Fibroblast of peridontal ligament (primary cell): ENCODE results near the gene KDM4C.

Source experiments
- DNase-seq: peaks from one replicate; pipeline ENCODE4 v3.0.0-alpha.2; 2010; ENCODE audit errors: extremely low read depth

Gene KDM4C

DNA sequence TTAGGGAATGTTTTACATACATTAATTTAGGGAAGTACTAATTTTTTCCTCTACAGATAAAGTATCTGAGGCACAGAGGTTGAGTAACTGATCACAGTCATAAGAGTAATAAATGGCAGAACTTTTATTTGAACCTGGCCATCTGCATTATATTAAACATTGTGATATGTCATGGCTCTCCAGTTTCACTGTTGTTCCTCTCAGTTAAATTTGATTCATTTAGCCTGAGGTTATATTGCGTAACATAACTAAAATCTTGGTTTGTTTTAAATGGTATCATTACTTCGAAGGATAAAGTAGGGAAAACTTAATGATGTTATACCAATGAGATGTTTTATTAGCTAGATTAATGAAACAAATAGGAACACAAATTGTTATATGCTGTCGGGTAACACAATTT, 284.4 kb downstream of the KDM4C start:
- DNase-seq: peak; percentile 45

DNA sequence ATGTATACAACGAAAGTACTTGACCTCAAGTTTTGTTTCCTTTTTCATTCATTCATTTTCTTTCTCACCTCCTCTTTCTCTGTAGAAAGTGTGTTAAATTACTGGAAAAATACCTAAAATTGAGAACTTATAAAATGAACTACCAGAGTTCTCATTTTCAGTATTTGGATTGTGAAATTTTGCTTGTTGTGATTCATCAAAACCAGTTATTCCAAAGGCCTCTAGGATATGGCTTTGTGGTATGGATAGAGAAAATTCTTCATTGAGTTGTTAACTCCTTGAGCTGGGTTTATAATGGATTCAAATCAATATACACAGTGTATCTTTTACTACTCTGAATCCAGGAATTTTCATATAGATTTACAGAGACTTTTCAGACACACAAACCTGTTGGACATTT, 287.6 kb downstream of the KDM4C start:
- DNase-seq: peak; percentile 51

DNA sequence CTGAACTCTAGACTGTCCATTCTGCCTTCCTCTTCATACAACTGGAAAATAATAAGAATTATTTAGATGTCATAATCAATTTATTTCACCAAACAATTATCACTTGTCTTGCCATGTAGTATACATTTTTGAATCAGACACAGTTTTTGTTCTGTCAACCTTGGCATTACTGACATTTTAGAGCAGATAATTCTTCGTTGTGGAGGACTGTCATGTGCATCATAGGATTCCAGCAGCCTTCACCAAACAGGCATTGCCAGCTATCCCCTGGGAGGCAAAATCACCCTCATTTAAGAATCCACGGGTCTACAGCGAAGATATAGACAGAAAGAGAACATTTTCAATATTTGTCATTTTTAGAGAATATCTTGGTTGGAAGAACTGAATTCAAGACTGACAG, 293.9 kb downstream of the KDM4C start:
- no peak for DNase-seq

DNA sequence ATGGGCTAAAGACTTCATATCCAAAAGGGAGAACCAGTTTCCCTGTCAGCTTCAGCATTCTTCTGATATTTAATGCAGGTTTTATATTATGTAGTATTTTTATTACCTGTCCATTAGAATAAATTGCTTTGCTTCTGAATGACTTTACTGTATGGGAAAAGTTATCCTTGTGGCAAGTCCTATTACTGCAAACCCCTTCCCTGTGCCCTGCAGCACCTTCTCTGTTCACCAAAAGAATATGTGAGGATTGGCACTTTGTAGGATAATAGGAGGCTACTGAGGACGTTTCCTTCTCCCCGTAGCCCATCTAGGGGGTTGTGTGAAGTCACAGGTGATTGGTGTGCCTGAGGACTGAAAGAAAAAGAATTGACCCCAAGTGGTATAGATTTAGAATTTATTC, 296.1 kb downstream of the KDM4C start:
- DNase-seq: no peak

DNA sequence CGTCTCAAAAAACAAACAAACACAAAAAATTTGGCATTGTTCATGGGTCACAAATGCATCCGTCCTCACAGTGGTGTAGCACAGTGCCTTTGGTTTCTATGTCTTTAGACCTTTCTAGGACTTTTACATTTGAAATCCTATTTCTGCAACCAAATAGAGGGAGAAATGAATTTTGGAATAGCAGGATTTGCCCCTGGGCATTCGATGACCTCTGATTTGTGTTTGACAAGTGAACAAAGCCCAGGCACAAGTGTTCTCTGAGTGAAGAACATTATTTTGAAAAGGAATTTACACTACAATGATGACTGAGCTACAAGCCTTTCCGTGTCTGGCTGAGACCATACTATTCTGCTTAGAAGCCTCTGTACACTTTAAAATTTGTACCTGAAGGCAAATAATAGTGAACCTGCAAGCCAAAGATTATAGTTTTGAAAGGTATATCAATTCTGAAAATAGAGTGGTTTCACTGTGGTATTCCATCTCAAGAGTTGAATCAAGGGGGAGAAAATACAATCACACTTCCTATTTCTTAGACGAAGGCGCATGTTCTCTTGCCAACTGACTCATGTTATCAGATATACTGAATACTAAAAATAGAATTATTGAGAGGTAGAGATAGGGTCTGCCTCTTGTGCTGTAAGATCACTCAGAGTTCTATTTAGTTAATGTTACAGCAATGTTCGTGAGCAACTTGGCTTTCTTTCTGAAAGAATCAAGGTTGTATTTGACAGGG, 297.6 kb downstream of the KDM4C start:
- DNase-seq: no peak

DNA sequence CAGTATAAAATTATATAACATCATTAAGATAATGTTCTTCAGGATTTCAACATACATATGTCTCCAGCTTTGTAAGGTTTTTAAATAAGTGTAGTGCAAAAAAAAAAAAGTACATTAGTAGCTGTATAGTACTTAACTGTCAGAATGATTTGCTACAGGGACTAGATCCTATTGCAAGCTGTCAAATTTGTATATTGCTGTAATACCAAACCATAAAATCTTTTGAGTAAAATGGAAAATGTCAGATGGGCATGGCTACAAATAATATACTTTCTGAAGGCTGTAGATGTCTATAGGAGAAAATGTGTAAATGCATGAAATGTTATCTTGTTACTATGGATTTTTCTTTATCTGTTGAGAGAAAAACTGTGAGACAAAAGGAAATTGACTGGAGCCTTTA, 298.5 kb downstream of the KDM4C start:
- no peak for DNase-seq

DNA sequence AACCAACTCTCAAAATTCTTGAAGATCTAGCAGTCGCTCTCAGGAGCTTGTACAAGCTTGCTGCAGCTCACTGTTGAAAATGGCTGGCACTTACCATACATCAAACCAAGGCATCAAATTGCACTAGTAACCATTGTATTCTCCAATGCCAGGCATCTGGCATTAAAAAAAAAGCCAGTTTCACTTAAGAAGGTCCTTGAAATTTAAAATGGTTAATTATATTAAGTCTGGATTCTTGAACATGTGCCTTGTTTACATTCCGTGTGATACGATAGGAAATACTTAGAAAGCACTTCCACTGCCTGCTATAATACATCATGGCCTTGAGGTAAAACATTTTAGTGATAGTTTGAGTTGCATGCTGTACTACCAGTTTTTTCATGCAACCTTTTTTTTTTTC, 300.7 kb downstream of the KDM4C start:
- peak; percentile 62 for DNase-seq

DNA sequence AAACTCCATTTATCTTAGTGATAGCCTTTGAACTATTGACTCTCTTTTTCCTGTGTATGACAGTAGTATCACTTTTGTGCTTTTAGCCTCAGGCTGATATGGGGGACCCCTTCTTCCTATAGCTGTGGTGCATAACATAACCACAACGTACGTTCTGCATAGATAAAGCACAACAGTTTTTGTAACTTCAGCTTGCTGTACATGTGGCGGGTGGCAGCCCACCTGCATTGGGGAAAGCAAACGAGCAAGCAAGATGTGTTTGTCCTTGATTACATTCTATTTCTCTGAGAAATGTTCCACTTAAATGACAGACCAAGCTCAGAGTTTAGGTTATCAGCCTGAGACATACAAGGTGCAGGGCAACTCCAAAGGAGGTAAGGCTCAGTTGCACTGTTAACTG, 309.4 kb downstream of the KDM4C start:
- no peak for DNase-seq

DNA sequence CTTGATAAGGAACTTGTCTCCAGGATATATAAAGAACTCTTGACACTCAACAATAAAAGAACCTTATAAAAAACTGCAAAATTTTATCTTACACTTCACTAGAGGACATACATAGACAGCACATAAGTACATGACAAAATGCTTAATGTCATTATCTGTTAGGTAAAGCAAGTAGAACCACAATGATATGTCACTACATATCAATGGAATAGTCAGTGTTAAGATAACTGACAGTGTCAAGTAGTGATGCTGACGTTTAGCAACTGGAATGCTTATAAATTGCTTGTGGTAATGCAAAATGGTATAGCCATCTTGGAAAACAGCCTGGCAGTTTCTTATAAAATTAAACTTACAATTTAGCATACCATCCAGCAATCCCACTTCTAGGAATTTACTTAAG, 314.1 kb downstream of the KDM4C start:
- no peak for DNase-seq

DNA sequence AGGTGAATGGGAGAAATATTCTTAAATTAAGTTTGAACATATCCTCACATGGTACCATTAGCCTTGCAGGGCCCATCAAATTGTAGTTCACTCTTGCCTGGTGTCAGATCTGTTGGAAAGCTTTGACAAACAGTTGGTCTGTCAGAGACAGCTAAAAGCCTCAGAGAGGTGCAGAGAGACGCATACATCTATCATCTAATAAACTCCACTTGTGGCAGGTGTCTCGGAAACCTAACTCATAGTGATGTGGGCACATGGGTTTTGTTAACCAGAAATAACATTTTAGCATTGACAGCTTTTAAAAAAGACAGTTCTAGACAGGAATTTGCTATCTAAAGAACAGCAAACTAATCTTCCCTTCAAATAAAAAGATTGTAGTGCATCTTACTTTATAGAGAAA, 315.9 kb downstream of the KDM4C start:
- DNase-seq: no peak

DNA sequence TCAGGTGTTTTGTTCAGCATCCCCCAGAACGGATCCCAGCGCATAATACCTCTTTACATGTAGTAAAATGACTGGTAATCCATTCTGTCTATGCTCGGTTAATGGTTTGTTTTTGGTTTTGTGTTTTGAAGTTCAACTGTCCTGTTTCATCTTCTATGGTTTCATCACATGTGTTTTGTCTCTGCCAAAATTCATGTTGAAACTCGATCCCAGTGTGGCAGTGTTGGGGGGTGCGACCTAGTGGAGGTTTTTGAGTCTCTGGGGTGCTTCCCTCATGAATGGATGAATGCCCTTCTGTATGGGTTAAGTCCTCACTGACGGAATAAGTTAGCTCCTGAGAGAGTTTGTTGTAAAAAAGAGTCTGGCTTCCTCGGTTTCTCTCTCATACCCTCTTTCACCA, 317.4 kb downstream of the KDM4C start:
- peak; percentile 19 for DNase-seq

DNA sequence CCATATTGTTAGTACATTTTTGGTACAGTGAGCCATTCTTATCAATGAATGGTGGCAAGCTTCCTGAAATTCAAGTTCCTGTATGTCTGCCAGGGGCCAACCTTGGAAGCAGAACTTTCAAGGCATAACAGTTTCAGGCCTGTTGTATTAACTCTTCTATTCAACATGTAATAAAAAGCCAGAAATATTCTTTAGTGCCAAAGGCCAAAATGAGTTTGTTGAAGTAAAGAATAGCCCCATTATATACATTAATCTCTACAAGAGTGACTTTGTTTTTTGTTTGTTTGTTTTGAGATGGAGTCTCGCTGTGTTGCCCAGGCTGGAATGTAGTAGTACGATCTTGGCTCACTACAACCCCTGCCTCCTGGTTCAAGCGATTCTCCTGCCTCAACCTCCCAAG, 321.3 kb downstream of the KDM4C start:
- DNase-seq: no peak

DNA sequence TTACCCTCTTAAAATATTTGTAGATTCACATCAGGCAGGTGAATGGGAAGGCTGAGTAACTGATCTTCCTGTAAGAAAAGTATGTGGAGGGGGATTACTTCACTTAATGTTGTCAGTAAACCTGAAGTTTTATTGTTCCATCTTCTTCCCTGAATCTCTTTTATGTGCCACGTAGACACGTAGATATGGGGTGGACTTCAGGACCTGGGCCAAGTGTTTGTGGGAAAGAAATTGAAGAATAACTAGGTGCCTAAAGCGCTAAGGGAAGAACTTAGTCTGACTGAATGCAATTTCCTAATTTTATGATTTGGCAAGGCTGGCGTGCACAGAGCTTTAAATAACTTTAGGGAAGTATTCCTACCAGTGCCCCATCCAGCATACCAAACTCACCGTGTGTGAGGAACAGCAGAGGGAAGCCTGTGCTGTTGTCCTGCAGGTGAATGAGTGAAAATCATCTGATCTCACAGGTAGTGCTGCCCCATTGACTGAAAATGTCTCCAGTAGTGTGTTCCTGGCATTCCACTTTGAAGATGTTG, 323.4 kb downstream of the KDM4C start:
- DNase-seq: no peak

DNA sequence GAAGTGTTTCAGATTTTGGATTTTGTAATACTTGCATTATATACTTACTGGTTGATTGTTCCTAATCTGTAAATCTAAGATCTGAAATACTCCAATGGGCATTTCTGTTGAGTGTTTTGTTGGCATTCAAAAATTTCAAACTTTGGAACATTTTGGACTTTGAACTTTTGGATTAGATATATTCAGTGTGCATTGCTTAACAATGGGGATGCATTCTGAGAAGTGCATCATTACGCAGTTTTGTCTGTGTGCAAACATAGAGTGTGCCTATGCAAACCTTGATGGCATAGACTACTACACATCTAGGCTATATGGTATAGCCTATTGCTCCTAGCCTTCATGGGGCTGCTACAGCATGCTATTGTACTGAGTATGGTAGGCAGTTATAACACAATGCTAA, 325.4 kb downstream of the KDM4C start:
- DNase-seq: no peak

DNA sequence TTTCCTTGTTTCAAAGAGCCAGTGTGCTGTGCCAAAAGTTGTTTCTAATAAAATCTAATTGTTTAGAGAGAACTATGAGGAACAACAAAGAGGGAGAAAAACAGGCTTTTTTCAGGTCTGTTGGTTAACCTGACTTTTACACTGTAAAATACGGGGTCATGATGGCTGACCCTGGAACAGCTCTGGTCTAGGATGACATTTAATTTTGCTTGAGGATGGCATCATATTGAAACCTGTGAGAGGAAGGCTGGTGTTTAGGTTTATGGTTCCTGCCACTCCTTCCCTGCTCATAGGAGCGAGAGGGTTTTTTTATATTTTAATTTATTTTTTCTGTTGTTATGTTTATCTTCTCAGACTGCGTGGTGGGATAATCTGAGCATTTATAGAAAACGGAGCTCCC, 327.6 kb downstream of the KDM4C start:
- no peak for DNase-seq

DNA sequence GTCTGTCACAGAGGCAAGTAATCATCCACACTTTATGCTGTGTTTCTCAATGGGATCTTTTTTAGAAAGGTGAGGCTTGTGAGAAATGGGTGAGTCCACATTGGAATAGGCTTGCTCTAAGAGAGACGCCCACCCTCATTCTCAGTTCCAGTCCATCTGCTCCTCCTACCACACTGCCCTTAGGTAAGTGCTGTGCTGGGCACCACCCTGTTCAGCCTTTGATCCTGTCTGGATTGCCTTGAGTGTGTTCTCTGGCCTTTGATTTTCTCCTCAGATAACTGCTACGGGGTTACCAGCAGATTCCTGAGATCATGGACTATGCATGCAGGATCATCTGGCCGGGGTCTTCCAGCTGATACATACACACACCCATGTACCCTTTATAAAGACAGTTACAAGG, 328.6 kb downstream of the KDM4C start:
- DNase-seq: no peak

DNA sequence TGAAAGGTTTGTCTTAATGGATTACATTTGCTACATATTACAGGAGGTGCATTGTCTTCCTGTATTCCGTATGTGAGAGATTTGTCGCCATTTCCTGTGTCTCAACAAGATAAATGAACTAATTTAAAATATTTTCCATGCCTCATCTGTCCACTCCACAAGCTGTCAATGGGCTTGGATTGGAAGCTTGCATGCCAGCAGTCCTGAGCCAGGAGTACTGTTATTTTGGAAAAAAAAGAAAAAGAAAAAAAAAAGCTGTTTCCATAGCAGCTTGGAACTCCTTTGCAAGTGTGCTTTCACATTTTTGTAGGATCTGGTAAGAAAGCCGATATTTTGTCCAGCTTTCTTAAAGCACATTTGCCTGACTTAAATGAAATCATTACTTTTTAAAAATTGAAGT, 330.8 kb downstream of the KDM4C start:
- DNase-seq: no peak

DNA sequence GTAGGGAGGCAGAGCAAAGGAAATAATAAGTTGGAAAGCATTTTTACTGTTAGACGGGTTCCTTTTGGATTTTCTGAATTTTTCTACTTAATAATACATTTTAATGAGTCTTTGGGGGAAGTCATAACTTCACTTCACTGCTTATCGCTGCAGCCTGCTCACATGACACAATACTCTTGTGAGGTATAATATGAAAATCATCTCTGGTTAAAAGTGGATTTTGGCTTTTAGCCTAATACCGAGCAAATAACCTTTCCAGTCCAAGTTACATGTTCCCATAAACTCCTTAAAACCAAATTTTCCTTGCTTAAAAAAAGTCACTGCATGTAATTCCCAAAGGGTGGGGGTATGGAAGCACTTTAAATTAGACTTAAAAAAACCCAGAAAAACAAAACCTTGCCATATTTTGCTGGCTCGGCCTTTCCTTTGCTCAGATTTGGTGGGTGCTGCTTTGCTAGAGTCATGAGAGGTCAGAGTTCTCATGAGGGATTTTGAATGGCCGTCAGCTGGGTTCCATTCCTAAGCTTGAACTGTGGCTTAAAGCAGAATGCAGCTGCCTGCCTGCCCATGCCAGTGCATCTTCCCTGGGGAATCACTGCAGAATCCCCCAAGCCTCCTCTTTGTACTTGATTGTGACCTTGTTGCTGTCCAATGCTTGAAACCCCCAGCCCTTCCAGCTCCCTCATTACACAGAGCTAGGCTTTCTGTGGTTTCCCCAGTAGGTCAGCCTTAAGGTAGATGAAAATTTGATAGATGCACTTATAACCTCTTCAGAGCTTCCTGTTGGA, 331.8 kb downstream of the KDM4C start:
- DNase-seq: no peak

DNA sequence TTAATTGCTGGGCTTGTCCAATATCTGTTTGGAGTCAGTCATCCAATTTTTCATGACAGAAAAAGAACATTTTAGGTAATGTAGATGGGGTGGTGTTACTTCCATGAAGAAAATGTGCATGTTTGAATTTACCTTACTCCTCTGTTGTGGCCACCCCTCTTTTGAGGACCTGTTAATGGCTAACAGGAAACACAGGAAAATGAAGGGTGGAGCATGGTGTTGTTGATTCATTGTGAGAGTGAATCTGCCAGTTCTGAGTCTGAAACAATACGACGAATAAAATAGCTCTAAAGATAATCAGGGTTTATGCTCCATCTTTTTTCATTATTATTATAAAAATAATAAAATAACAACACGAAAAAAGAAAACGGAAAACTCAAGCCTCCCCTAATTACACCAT, 335.3 kb downstream of the KDM4C start:
- DNase-seq: no peak

DNA sequence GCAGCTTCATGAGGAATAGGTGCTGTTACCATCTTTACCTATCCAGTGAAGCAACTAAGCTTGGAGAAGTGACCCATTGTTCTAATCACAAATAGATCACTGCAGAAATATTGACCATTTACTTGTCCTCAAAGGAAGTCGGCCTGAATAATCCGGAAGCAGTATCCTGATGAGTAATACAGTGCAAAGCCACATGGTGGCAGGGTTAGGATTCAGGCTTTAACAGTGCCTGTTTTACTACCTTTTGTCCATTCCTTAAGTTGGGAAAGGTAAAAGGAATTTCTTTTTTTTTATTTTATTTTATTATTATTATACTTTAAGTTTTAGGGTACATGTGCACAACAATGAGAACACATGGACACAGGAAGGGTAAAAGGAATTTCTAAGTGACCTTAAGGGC, 336.3 kb downstream of the KDM4C start:
- DNase-seq: peak; percentile 16

DNA sequence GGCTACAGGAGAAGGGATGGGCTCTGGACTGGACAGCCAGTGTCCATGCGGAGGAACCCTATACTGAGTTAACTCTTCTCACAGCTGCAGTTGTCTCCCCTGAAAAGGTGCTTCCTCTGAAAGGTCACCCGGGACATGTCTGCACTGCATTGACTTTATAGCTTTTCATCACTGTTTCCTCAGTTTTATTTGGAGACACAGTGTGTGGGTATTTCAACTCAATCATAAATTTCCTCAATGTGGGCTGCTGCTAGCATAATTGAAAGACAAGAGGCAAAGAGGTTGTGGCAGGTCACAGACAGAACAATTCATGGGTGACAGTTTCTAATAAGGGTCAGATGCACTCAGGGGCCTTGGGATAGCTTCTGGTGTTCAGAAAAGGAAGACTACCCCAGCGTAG, 336.8 kb downstream of the KDM4C start:
- DNase-seq: no peak

DNA sequence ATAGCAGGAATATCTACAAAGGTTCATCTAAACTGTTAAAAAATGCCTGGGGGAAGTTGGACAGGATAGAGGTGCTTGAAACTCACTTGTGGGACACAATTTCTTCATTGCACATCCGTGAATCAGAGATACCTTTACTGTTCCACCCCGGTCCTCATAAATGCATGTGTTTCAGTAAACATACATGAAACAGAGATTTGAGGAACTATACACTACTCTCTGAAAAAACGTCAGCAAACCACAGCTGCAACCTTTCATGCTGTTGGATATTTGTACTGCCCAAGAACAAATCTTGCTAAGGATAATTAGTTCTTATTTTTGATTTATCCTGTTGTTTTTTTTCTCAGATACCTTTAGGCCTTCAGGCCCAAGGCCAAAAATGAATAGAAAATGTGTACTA, 337.3 kb downstream of the KDM4C start:
- DNase-seq: no peak

DNA sequence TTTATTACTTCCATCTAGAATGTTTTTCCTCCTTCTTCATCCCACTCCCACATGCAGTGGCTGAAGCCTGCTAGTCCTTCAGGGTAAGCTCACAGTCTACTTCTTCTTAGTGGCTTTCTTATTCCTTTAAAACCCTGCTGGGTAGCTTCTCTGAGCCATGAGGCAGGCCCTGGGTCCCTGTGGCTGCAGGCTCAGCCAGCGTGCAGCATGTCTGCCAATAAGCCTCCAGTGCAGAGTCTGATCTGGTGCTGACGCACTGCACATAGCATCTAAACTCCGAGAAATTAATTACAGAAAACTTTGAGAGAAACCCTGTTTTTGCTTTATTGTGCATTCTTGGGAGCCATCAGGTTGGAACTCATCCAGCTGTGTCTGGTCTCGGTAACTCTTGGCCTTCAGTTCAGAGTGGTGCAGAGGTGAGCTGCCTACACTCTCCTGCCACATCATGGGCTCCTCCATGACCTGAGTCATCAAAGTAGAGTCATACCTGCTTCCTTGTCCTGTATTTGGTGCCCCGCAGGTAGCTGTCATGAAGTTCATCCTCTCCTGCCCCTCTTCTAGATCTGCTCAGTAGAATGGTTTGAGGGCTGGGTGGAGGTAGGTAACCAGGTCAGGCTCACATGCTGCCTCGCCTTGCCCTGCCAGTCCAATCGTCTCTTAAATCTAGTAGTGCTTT, 339.4 kb downstream of the KDM4C start:
- no peak for DNase-seq
